Activated CD8-positive, alpha-beta memory T cell treated with anti-CD3 and anti-CD28 coated beads, Interleukin-2, amount 50 U/mL, for 4 hours (primary cell): ENCODE measurements around the gene DNER.
"Not testable (repeated sequence)": the region's sequence is repeated elsewhere in the genome, so short reads cannot be mapped to it uniquely, and the experiment has no call there.

Source experiments
- DNase-seq: peaks from one replicate; pipeline ENCODE4 v3.0.0-alpha.2; 2020

Gene DNER

GRCh38 chr2:229563388-229563787, 151.0 kb downstream of the DNER start:
- DNase-seq = no peak

GRCh38 chr2:229562472-229563127, 151.8 kb downstream of the DNER start:
- DNase-seq = no peak

GRCh38 chr2:229559986-229560385, 154.4 kb downstream of the DNER start:
- DNase-seq = no peak

GRCh38 chr2:229553091-229553490, 161.3 kb downstream of the DNER start:
- DNase-seq = no peak

GRCh38 chr2:229543176-229543873, 171.0 kb downstream of the DNER start:
- DNase-seq = no peak

GRCh38 chr2:229539628-229540027, 174.7 kb downstream of the DNER start:
- no peak for DNase-seq

- DNase-seq = no peak
These were observed 182.8 kb downstream of the DNER start for GRCh38 chr2:229531594-229531993.

- DNase-seq = no peak
These were observed 183.9 kb downstream of the DNER start for GRCh38 chr2:229530434-229530833.

GRCh38 chr2:229528846-229529245, 185.5 kb downstream of the DNER start:
- DNase-seq = no peak

- no peak for DNase-seq
These were observed 187.4 kb downstream of the DNER start for GRCh38 chr2:229526951-229527350.

- DNase-seq = no peak
These were observed 189.6 kb downstream of the DNER start for GRCh38 chr2:229524799-229525198.

- no peak for DNase-seq
These were observed 190.7 kb downstream of the DNER start for GRCh38 chr2:229523663-229524062.

GRCh38 chr2:229521576-229521975, 192.8 kb downstream of the DNER start:
- no peak for DNase-seq

- DNase-seq = no peak
These were observed 193.7 kb downstream of the DNER start for GRCh38 chr2:229520691-229521096.

GRCh38 chr2:229519655-229520430, 194.5 kb downstream of the DNER start:
- DNase-seq = no peak

- DNase-seq = no peak
These were observed 200.0 kb downstream of the DNER start for GRCh38 chr2:229514273-229514895.

GRCh38 chr2:229511524-229511923, 202.8 kb downstream of the DNER start:
- no peak for DNase-seq

GRCh38 chr2:229506699-229507098, 207.7 kb downstream of the DNER start:
- not testable (repeated sequence) for DNase-seq

- DNase-seq = no peak
These were observed 213.1 kb downstream of the DNER start for GRCh38 chr2:229501051-229501794.

GRCh38 chr2:229492034-229492433, 222.3 kb downstream of the DNER start:
- no peak for DNase-seq

- no peak for DNase-seq
These were observed 224.2 kb downstream of the DNER start for GRCh38 chr2:229490167-229490566.

GRCh38 chr2:229489016-229489415, 225.3 kb downstream of the DNER start:
- no peak for DNase-seq

GRCh38 chr2:229488232-229488631, 226.1 kb downstream of the DNER start:
- no peak for DNase-seq
